DND-41 (cell line): ENCODE measurements around the gene FBXL14.

Experiments used
- EZH2 ChIP-seq: IDR thresholded peaks from 3 replicates; pipeline ENCODE4 v1.6.1; 2012; ENCODE audit warnings: borderline replicate concordance, low read depth, mild to moderate bottlenecking, moderate library complexity, low read length, inconsistent platforms; ENCODE audit not compliant: severe bottlenecking
- TF ChIP-seq, protein P1 (sequence below): IDR thresholded peaks from 2 replicates; pipeline ENCODE4 v1.5.1; 2012; ENCODE audit warnings: borderline replicate concordance, low read length, moderate library complexity, mild to moderate bottlenecking; ENCODE audit not compliant: poor library complexity, severe bottlenecking; ENCODE audit errors: extremely low read depth

DNA sequence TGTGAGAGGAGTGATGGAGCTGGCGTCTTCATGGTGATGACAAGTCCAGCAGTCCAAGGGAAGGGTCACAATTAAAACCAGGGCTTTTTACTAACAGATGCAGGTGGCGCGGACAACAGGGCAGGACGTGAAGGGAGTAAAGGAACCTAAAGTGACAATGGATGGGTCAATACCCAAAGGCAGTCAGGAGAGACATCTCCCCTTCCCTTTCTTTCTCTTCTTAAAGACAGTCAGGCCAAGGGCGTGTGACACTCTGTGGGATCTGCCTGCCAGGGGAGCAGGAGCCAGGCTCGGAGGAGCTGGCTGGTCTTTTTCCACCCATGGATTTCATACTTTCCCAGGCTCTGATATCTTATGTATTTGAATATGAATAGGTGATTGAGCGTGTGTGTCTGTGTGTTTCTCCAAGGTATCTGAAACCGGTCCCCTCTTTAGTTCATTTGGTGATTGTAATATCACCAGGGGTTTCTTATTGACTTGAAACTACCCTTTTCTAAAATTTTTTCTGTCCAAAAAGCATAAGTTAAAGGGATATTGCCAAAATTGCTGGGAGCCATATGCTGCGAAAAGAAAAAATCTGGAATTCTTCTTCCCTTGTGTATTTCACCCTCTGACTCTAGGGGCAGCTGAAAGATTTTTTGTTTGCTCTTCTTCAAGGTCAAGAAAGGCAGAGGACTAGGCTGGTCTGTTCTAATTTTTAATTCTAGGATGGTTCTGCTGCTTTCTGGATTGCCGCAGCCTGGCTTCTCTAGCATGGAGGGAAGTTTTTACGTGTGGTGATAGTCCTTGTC, 61.8 kb downstream of the FBXL14 start:
- TF ChIP-seq, protein P1, sequence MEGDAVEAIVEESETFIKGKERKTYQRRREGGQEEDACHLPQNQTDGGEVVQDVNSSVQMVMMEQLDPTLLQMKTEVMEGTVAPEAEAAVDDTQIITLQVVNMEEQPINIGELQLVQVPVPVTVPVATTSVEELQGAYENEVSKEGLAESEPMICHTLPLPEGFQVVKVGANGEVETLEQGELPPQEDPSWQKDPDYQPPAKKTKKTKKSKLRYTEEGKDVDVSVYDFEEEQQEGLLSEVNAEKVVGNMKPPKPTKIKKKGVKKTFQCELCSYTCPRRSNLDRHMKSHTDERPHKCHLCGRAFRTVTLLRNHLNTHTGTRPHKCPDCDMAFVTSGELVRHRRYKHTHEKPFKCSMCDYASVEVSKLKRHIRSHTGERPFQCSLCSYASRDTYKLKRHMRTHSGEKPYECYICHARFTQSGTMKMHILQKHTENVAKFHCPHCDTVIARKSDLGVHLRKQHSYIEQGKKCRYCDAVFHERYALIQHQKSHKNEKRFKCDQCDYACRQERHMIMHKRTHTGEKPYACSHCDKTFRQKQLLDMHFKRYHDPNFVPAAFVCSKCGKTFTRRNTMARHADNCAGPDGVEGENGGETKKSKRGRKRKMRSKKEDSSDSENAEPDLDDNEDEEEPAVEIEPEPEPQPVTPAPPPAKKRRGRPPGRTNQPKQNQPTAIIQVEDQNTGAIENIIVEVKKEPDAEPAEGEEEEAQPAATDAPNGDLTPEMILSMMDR: no peak
- no peak for TF ChIP-seq EZH2
